Endothelial cell of umbilical vein (primary cell): Measurements from ENCODE around the gene KAT6B.

Experiments
- EZH2 ChIP-seq: IDR thresholded peaks from 2 replicates; pipeline ENCODE4 v1.6.1; 2012; ENCODE audit warnings: borderline replicate concordance, low read depth, mild to moderate bottlenecking, moderate library complexity, low read length, inconsistent platforms; ENCODE audit not compliant: severe bottlenecking
- JUN ChIP-seq: IDR thresholded peaks from 2 replicates; pipeline ENCODE4 v1.6.1; 2011; ENCODE audit warnings: borderline replicate concordance, low read depth; ENCODE audit not compliant: insufficient read length, insufficient read depth
- MYC ChIP-seq: IDR thresholded peaks from one replicate; pipeline ENCODE4 v1.6.1; 2011; ENCODE audit warnings: mild to moderate bottlenecking, low read depth, low read length
- POLR2A ChIP-seq: IDR thresholded peaks from 2 replicates; pipeline ENCODE4 v1.6.1; 2012; ENCODE audit warnings: low read depth, mild to moderate bottlenecking, control low read depth, low read length
- POLR2AphosphoS5 ChIP-seq: IDR thresholded peaks from 2 replicates; pipeline ENCODE4 v1.6.1; 2012; ENCODE audit warnings: low read depth, mild to moderate bottlenecking, control low read depth, low read length, moderate library complexity; ENCODE audit not compliant: insufficient read depth
- TF ChIP-seq, protein P1 (sequence below), 2 donors: IDR thresholded peaks; 1 replicate in 1 of 2; 2 replicates in 1 of 2; pipeline ENCODE4 v1.5.1; 2011; ENCODE audit warnings: low read length in 2 of 2, mild to moderate bottlenecking in 2 of 2, moderate library complexity in 2 of 2, control low read depth in 1 of 2, inconsistent platforms in 1 of 2, low read depth in 1 of 2; ENCODE audit not compliant: insufficient read depth in 1 of 2; ENCODE audit errors: extremely low read depth in 1 of 2
- TF ChIP-seq, protein P2 (sequence below): IDR thresholded peaks from 2 replicates; pipeline ENCODE4 v1.6.1; 2011; ENCODE audit not compliant: insufficient read depth, insufficient read length

- TF ChIP-seq POLR2A (no peak), EZH2 (no peak), MYC (no peak), POLR2AphosphoS5 (no peak), JUN (no peak)
- TF ChIP-seq, protein P1, sequence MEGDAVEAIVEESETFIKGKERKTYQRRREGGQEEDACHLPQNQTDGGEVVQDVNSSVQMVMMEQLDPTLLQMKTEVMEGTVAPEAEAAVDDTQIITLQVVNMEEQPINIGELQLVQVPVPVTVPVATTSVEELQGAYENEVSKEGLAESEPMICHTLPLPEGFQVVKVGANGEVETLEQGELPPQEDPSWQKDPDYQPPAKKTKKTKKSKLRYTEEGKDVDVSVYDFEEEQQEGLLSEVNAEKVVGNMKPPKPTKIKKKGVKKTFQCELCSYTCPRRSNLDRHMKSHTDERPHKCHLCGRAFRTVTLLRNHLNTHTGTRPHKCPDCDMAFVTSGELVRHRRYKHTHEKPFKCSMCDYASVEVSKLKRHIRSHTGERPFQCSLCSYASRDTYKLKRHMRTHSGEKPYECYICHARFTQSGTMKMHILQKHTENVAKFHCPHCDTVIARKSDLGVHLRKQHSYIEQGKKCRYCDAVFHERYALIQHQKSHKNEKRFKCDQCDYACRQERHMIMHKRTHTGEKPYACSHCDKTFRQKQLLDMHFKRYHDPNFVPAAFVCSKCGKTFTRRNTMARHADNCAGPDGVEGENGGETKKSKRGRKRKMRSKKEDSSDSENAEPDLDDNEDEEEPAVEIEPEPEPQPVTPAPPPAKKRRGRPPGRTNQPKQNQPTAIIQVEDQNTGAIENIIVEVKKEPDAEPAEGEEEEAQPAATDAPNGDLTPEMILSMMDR (IDR thresholded peaks at IDR 0.05; ENCODE audit: extremely low read depth in 1 of 2, insufficient read depth in 1 of 2, low read depth in 1 of 2, low read length in 2 of 2), result no peak
- TF ChIP-seq, protein P2, sequence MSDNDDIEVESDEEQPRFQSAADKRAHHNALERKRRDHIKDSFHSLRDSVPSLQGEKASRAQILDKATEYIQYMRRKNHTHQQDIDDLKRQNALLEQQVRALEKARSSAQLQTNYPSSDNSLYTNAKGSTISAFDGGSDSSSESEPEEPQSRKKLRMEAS, result no peak
These were observed 201.6 kb downstream of the KAT6B start for GRCh38 chr10:75028049-75028448.
